Epithelial cell of proximal tubule (primary cell): ENCODE data around the gene FMNL1. TPM values are rescaled to one million over a fixed set of nuclear protein-coding genes. Genes with fewer than 3 reads are reported as not detected.

Experiments used
- DNase-seq: peaks from one replicate; pipeline ENCODE4 v3.0.0-alpha.2; 2011; ENCODE audit warnings: low read depth
- H3K4me3 ChIP-seq: 2 replicates; pipeline ENCODE4 v1.5.1; 2011; ENCODE audit warnings: low read depth, mild to moderate bottlenecking, low read length
- total RNA-seq: library from RNA; depleted of rRNA; stranded (reverse); fragments of >200 nt; gene quantifications from 2 replicates; pipeline ENCODE4 v1.2.3, GENCODE V29; 2015
- TF ChIP-seq, protein P1 (sequence below): conservative IDR thresholded peaks from 2 replicates; pipeline ENCODE4 v1.5.1; 2012; ENCODE audit warnings: low read depth, mild to moderate bottlenecking, low read length

The FMNL1 gene
- total RNA-seq, 1 donor from 2014 or later: 5.7 TPM

- TF ChIP-seq, protein P1, sequence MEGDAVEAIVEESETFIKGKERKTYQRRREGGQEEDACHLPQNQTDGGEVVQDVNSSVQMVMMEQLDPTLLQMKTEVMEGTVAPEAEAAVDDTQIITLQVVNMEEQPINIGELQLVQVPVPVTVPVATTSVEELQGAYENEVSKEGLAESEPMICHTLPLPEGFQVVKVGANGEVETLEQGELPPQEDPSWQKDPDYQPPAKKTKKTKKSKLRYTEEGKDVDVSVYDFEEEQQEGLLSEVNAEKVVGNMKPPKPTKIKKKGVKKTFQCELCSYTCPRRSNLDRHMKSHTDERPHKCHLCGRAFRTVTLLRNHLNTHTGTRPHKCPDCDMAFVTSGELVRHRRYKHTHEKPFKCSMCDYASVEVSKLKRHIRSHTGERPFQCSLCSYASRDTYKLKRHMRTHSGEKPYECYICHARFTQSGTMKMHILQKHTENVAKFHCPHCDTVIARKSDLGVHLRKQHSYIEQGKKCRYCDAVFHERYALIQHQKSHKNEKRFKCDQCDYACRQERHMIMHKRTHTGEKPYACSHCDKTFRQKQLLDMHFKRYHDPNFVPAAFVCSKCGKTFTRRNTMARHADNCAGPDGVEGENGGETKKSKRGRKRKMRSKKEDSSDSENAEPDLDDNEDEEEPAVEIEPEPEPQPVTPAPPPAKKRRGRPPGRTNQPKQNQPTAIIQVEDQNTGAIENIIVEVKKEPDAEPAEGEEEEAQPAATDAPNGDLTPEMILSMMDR: no peak
- DNase-seq: no peak
- H3K4me3 ChIP-seq: no peak overlapping the region
Measured at GRCh38 chr17:45227101-45227925, 5.6 kb downstream of the FMNL1 start.

DNA sequence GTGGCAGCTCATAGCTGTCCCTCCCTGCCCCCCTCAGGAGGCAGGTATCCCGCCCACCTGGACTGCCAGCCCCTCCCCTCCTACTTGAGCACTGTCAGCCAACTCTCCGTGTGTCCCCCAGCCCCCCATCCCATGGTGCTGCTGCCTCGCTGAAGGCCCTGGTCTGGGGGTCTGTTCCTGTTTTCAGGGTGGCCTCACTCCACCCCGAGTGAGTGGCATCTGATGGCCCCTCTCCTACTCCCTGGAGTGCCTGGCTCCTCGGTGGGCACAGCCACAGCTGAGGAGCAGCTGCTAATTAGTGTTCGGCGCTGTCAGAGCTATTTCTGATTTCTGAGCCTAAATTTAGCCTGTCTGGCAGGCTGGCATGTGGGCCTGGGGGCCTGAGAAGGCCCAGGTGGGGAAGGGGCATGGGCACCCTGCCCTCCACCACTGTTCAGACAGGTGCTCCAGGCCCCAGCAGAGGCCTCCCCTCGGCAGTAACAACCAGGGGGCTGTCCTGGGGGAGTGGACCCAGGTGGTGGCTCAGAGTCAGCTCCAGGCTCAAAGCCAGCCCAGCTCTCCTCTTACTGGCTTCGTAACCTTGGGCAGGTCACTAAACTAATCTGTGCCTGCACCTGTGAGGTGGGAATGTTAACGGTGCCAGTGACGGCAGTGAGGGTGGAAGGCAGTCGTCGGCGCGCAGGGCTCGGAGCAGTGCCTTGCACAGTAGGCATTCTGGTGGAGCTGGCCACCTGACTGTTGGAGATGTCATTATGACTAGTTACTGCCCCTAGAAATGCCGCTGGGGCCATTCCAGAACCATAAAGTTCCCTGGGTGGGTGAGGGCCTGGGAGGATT lies 6.5 kb downstream of the FMNL1 start:
- H3K4me3 ChIP-seq: no peak overlapping the region
- no peak for DNase-seq
- TF ChIP-seq, protein P1: no peak

GRCh38 chr17:45228763-45229539 lies 7.3 kb downstream of the FMNL1 start:
- TF ChIP-seq, protein P1: no peak
- no peak for DNase-seq
- no peak overlapping the region for H3K4me3 ChIP-seq

GRCh38 chr17:45229681-45230409 lies 8.2 kb downstream of the FMNL1 start:
- DNase-seq: no peak
- TF ChIP-seq, protein P1: no peak

DNA sequence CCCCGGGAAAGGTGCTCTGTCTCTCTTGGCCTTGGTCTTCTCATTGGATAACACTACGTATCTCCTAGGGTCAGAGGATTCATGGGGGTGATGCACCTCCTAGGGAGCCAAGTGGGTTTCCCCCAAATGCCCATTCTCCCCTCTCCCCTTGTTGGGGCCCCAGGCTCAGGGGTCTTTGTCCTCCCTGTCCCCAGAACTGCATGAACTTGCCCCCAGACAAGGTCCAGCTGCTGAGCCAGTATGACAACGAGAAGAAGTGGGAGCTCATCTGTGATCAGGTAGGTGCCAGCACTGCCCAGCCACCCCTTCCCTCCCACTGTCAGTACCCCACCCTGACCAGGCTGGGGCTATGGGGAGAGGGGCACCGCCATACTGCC lies 8.7 kb downstream of the FMNL1 start:
- TF ChIP-seq, protein P1: no peak
- no peak for DNase-seq
- H3K4me3 ChIP-seq: no peak overlapping the region

More at GRCh38 chr17:45229681-45230409, 8.2 kb downstream of the FMNL1 start:
- no peak overlapping the region for H3K4me3 ChIP-seq
